Measurements from ENCODE around the gene TMEM52. TPM values are rescaled to one million over a fixed set of nuclear protein-coding genes. Genes with fewer than 3 reads are reported as not detected.

The TMEM52 gene
- total RNA-seq, 1 experiment from 2014 or later: 9.6 TPM

- no peak overlapping the region for H2BK120ac ChIP-seq (ENCODE audit: low read depth, low read length, poor library complexity, severe bottlenecking)
- no peaks in the 10 kb centered on the region; a peak in 1 of 7 replicates for H3K36me3 Mint-ChIP-seq (ENCODE audit: insufficient read depth in 1 of 3, low read depth in 3 of 3)
- no peak overlapping the region for H3K18ac ChIP-seq (ENCODE audit: insufficient read length, low read depth, low read length)
- no peak overlapping the region for H4K8ac ChIP-seq (replicated peaks; ENCODE audit: insufficient read length, low read depth, low read length)
- TF ChIP-seq, protein P1, sequence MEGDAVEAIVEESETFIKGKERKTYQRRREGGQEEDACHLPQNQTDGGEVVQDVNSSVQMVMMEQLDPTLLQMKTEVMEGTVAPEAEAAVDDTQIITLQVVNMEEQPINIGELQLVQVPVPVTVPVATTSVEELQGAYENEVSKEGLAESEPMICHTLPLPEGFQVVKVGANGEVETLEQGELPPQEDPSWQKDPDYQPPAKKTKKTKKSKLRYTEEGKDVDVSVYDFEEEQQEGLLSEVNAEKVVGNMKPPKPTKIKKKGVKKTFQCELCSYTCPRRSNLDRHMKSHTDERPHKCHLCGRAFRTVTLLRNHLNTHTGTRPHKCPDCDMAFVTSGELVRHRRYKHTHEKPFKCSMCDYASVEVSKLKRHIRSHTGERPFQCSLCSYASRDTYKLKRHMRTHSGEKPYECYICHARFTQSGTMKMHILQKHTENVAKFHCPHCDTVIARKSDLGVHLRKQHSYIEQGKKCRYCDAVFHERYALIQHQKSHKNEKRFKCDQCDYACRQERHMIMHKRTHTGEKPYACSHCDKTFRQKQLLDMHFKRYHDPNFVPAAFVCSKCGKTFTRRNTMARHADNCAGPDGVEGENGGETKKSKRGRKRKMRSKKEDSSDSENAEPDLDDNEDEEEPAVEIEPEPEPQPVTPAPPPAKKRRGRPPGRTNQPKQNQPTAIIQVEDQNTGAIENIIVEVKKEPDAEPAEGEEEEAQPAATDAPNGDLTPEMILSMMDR (conservative IDR thresholded peaks at IDR 0.05): no peak
- no peaks in the 10 kb centered on the region for H3K23me2 ChIP-seq (ENCODE audit: insufficient read length, low read depth, low read length, poor library complexity, severe bottlenecking)
- H4K5ac ChIP-seq (ENCODE audit: insufficient read length, low read depth, low read length): no peak overlapping the region
- no peak overlapping the region for H2BK12ac ChIP-seq (ENCODE audit: insufficient read length, low read depth, low read length)
- no peak overlapping the region for H3K27ac Mint-ChIP-seq
- H3K14ac ChIP-seq (ENCODE audit: insufficient read depth, low read length): no peak overlapping the region
- no peak overlapping the region for H3K4me2 ChIP-seq (ENCODE audit: insufficient read depth, insufficient read length, low read length)
- no peak overlapping the region for H2BK5ac ChIP-seq (ENCODE audit: insufficient read length, low read length)
- H3K9me3 Mint-ChIP-seq: peaks cover 7 to 15% of the 10 kb centered on the region in 2 experiments
- no peak for DNase-seq
- peaks cover 0 to 2% of the 10 kb centered on the region in 2 experiments; a peak in 1 of 4 replicates for H3K4me1 Mint-ChIP-seq
- WGBS (ENCODE audit: extremely low coverage, insufficient read length, low lambda C conversion rate): no CpG with 5 or more reads among the region's 6 CpGs
- no peak overlapping the region for H3K23ac ChIP-seq (ENCODE audit: insufficient read length, low read depth, low read length)
- H4K20me1 ChIP-seq (ENCODE audit: control insufficient read depth, insufficient read depth, insufficient read length): no peaks in the 10 kb centered on the region
- no peak overlapping the region for H3K9ac ChIP-seq (ENCODE audit: extremely low read depth, insufficient read length, low read length)
- no peak overlapping the region for H3K4me3 Mint-ChIP-seq
- H3K9me3 ChIP-seq (ENCODE audit: control insufficient read depth, low read depth, low read length): no peaks in the 10 kb centered on the region
- H2BK20ac ChIP-seq (ENCODE audit: low read depth, low read length, poor library complexity, severe bottlenecking): no peak overlapping the region
- no peak overlapping the region for H3K27ac ChIP-seq (ENCODE audit: insufficient read length, low read depth, low read length)
- no peak overlapping the region for H2AFZ ChIP-seq (ENCODE audit: low read length)
- H3K79me2 ChIP-seq (ENCODE audit: insufficient read depth, low read length): no peaks in the 10 kb centered on the region
- no peaks in the 10 kb centered on the region for H3K27me3 ChIP-seq (ENCODE audit: insufficient read depth, low read length)
- no peak overlapping the region for H3K4ac ChIP-seq (ENCODE audit: low read depth, low read length)
- no peaks in the 10 kb centered on the region for H3K79me1 ChIP-seq (ENCODE audit: insufficient read depth, low read depth, low read length, poor library complexity, severe bottlenecking)
- no peak overlapping the region for H2AK5ac ChIP-seq (ENCODE audit: insufficient read length, low read length)
- H2BK15ac ChIP-seq (ENCODE audit: low read depth, low read length): no peak overlapping the region
- H3K4me1 ChIP-seq (ENCODE audit: insufficient read depth, low read length): no peaks in the 10 kb centered on the region
- H4K91ac ChIP-seq (ENCODE audit: insufficient read length, low read depth, low read length): no peak overlapping the region
- H3T11ph ChIP-seq (ENCODE audit: low read length): no peak overlapping the region
- no peak overlapping the region for H3K56ac ChIP-seq (ENCODE audit: insufficient read length, low read depth, low read length)
- no peaks in the 10 kb centered on the region; the same call in none of the 2 replicates for H3K27me3 Mint-ChIP-seq (ENCODE audit: low read depth)
Observed at GRCh38 chr1:1938276-1938573, 19.1 kb upstream of the TMEM52 start.

Measured in H9 (cell line).